ENCODE measurements around the gene CLCN2. TPM values are rescaled to one million over a fixed set of nuclear protein-coding genes. Genes with fewer than 3 reads are reported as not detected.

Gene CLCN2
- total RNA-seq, 1 donor from 2014 or later, result 6.6 TPM

DNA sequence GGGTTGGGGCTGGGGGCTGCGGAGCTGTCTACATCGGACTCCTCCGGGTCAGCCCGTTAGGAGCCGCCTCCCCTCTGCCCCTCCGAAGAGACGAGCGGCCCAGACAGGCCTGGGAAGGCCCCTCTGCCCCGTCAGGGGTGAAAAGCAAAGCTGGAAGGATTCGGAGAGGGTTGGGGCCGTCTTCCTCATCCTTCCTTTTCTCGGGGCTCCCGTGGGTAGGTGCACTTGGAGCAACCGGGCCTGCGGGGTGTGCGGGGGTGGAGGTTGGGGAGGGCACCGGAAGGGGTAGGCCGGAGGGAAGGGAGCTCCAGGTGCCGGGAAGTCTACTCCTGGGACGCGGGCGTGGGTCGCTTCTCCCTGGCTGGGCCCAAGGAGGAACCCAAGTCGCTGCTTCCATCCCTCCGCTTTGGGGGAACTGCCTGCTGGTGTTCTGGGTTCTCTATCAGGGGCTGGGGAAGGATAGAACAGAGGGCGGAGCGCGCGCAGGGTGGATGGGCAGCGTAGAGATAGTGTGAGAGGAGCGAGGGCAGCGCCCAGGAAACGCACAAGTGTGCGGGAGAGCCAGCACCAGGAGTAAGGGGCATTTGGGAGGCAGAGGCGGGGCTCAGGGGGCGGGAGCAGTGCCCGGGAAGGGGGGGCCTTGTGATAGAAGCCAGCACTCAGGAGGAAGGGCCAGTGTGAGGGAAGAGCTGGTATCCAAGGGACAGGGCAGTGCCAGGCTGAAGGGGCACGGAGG lies 695 bp upstream of the CLCN2 start:
- Mint-ChIP-seq H3K4me3 (peak overlapping the region; percentile 99), H3K4me1 (ENCODE audit: low read depth) (peaks cover 18% of the 10 kb centered on the region), H3K9me3 (no peaks in the 10 kb centered on the region), H3K36me3 (ENCODE audit: low read depth) (peaks cover 24% of the 10 kb centered on the region), H3K27ac (peak overlapping the region; percentile 99), H3K27me3 (ENCODE audit: insufficient read depth) (peaks cover 10% of the 10 kb centered on the region)
- DNase-seq (ENCODE audit: low spot score), result peak; percentile 20
- intact Hi-C loops (cut with micrococcal nuclease), result loop anchor here (1.0 to 5.0 kb wide), 8 partner anchors 183 to 921 kb away; partner anchors contain the start of genes ABCC5, AP2M1, KLHL24 and MAGEF1

DNA sequence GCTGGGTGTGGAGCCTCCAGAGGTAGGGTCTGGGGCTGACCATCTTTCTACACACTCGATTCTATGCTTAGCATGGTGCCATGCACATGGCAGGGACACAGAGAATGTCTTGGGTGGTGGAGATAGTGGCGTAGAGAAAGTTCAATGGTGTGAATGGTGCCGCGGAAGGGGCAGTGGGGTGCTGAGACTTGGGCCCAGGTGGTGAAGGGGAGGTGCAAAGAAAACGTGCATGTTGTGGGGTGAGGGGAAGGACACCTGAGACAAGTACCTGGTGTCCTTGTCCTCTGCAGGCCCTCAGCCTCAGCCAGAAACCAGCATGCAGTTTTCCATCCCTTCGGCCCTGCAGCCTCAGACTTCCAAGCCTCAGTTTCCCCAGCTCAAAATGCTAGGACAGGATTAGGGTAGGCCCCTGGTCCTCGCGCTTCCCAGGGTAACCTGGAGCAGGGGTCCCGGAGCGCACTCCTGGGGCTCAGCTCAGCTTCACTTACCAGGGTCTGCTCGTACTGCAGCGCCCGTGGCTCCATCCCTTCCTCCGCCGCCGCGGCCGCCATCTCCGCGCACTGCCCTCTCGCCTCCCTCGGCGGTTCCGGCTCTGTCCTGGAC lies 375 bp downstream of the CLCN2 start:
- H3K27ac Mint-ChIP-seq, result peak overlapping the region; percentile 75
- intact Hi-C loops (cut with micrococcal nuclease), result loop anchor here (5.0 kb wide), 2 partner anchors 351 to 724 kb away; partner anchors contain the start of genes KLHL24 and MAGEF1

DNA sequence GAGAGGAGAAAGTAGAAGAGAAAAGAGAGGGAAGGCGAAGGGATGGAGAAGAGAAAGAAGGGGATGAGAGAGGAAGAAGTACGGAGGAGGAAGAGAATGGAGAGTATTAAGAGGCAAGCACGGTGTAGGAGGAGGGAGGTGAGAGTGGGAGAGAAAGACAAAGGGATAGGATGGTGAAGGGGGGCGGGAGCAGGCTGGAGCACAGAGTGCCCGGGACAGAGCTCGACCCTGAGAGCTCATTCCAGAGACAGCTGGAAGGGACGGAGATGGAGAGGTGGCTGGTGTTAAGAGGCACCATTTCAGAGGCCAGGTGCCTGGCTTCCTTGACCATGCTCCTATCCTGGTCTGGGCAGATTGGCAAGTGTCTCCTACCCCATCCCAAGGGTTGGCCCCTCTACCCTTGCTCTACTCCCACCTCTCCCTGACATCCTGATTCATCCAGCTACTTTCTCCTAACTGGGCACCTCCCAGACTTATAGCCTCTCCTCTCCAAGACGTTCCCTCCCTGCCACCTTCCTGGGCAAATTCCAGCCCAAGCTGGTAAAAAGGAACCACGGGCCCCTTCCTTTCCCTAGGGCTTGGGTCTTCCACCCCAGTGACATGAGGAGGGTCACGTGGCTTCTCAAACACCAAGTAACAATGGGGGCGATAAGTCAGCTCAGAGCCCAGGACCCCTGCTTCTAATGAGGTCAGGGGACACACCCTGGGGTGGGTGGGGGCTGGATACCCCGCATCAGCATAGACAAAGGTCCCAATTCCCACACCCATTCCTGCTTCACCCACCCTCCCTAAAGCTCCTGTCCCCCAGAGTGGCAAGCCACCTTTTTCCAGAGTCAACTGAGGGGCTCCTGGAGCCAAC lies 1.1 kb downstream of the CLCN2 start:
- H3K9me3 Mint-ChIP-seq, result no peaks in the 10 kb centered on the region
- DNase-seq (ENCODE audit: low spot score), result no peak
- H3K36me3 Mint-ChIP-seq (ENCODE audit: low read depth), result peaks cover 15% of the 10 kb centered on the region
- peak overlapping the region; percentile 58 for H3K27ac Mint-ChIP-seq
- peak overlapping the region; percentile 86 for H3K4me3 Mint-ChIP-seq
- peaks cover 16% of the 10 kb centered on the region for H3K4me1 Mint-ChIP-seq (ENCODE audit: low read depth)
- peaks cover 10% of the 10 kb centered on the region for H3K27me3 Mint-ChIP-seq (ENCODE audit: insufficient read depth)
- intact Hi-C loops (cut with micrococcal nuclease), result loop anchor here (5.0 kb wide), 2 partner anchors 352 to 723 kb away; partner anchors contain the start of genes KLHL24 and MAGEF1

More for the DNA sequence above, 375 bp downstream of the CLCN2 start:
- Mint-ChIP-seq H3K4me3 (peak overlapping the region; percentile 86), H3K4me1 (ENCODE audit: low read depth) (peaks cover 18% of the 10 kb centered on the region), H3K9me3 (no peaks in the 10 kb centered on the region), H3K27me3 (ENCODE audit: insufficient read depth) (peaks cover 10% of the 10 kb centered on the region), H3K36me3 (ENCODE audit: low read depth) (peaks cover 17% of the 10 kb centered on the region)
- no peak for DNase-seq (ENCODE audit: low spot score)

- Mint-ChIP-seq H3K36me3 (ENCODE audit: low read depth) (peaks cover 9% of the 10 kb centered on the region), H3K27ac (no peak overlapping the region), H3K27me3 (ENCODE audit: insufficient read depth) (peaks cover 10% of the 10 kb centered on the region), H3K4me3 (peak overlapping the region; percentile 86), H3K9me3 (no peaks in the 10 kb centered on the region), H3K4me1 (ENCODE audit: low read depth) (peaks cover 9% of the 10 kb centered on the region)
- intact Hi-C loops (cut with micrococcal nuclease), result loop anchor here (5.0 kb wide), 2 partner anchors 353 to 722 kb away; partner anchors contain the start of genes KLHL24 and MAGEF1
- no peak for DNase-seq (ENCODE audit: low spot score)
Observed at GRCh38 chr3:184359610-184360009, 1.8 kb downstream of the CLCN2 start.

DNA sequence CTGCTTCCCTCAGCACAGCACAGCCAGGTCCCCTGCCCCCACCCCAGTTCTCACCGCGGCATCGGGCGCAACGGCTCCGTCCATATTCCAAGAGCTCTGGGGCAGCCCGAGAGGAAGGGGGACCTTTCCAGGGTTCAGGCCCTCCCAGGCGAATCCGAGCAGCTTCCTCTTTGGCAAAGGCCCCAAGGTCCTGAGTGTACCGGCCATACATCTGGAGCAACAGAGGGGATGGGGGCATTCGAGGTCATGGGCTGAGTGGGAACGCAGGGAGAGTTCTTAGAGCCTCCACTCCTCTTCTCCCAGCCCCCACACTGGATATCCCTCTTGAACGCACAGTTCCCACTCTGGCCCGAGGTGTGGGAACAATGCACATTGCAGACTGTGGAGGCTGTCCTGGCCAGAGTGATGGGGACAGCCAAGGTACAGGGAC lies 2.5 kb downstream of the CLCN2 start:
- H3K36me3 Mint-ChIP-seq (ENCODE audit: low read depth), result peaks cover 5% of the 10 kb centered on the region
- H3K9me3 Mint-ChIP-seq, result no peaks in the 10 kb centered on the region
- peaks cover 4% of the 10 kb centered on the region for H3K4me1 Mint-ChIP-seq (ENCODE audit: low read depth)
- DNase-seq (ENCODE audit: low spot score), result no peak
- peak overlapping the region; percentile 37 for H3K4me3 Mint-ChIP-seq
- intact Hi-C loops (cut with micrococcal nuclease), result no loop called here
- H3K27me3 Mint-ChIP-seq (ENCODE audit: insufficient read depth), result peaks cover 10% of the 10 kb centered on the region
- H3K27ac Mint-ChIP-seq, result no peak overlapping the region

DNA sequence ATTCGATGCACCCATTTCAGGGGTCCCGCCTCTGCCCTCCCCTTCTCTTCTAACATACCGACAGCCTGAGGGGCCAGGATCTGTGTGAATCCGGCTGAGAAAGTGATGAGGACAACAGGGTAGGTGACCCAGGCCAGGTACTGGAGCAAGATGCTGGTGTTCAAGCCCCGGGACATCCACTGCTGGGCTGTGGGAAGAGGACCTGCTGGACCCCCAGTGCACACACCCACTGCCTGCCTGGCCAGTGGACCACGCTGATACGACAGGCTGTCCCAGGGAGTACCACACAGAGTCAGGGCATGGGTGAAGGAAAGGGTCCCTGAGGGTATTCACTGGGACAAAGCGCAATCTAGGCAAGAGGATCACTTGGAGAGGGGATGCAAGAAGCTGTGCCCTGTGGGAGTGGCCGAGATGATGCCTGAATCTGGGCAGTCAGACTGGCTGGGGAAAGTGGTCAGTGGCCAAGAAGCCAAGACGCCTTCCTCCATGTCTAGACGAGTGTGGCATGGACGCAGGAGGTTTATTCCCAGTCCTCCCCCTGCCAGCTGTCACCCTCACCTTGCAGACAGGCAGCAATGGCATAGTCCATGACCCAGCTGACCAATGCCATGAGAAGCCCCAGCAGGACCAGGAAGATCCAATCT lies 3.2 kb downstream of the CLCN2 start:
- H3K27ac Mint-ChIP-seq, result no peak overlapping the region
- no peaks in the 10 kb centered on the region for H3K9me3 Mint-ChIP-seq
- H3K27me3 Mint-ChIP-seq (ENCODE audit: insufficient read depth), result peaks cover 10% of the 10 kb centered on the region
- intact Hi-C loops (cut with micrococcal nuclease), result no loop called here
- peaks cover under 1% of the 10 kb centered on the region for H3K36me3 Mint-ChIP-seq (ENCODE audit: low read depth)
- H3K4me3 Mint-ChIP-seq, result peak overlapping the region; percentile 30
- no peak for DNase-seq (ENCODE audit: low spot score)
- peaks cover 4% of the 10 kb centered on the region for H3K4me1 Mint-ChIP-seq (ENCODE audit: low read depth)

DNA sequence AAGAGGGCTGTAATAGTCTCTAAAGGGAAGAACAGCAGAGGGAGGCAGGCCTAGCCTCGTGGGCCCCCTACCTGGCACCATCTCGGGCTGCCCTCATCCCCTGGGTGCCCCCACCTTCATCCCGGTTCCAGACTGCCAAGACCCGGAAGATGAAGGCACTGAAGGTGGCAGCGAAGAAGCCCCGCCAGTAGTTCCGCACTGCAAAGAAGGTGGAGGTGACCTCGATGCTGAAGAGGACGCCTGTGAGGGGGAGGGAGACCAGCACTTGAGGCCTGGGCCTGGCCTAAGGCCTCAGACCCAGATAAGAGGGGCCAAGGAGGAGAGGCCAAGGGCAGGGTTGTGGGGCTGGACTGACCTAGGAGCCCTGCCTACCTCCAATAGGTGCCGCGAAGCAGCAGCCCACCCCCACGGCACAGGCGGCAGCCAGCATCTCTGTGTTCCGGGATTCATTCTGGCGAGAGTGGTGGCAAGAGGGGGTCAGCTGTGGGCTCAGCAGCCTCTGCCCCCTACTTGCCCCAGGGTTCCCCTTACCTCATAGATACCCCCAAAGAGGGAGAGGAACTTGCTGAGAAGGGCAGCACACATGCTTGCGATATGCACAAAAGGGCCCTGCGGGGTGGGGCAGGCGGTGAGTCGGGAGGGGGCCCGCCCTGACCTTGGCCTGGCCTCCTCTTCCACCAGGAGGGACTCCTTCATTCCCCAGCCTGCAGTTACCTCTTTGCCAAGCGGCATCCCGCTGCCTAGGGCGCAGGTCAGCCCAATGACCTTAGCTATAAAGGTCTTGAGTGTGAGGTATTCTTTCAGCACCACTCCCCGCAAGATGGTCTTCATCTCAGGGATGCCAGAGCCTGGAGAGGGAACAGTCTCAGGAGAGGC lies 3.9 kb downstream of the CLCN2 start:
- intact Hi-C loops (cut with micrococcal nuclease), result no loop called here
- Mint-ChIP-seq H3K4me3 (no peak overlapping the region), H3K36me3 (ENCODE audit: low read depth) (no peaks in the 10 kb centered on the region)

DNA sequence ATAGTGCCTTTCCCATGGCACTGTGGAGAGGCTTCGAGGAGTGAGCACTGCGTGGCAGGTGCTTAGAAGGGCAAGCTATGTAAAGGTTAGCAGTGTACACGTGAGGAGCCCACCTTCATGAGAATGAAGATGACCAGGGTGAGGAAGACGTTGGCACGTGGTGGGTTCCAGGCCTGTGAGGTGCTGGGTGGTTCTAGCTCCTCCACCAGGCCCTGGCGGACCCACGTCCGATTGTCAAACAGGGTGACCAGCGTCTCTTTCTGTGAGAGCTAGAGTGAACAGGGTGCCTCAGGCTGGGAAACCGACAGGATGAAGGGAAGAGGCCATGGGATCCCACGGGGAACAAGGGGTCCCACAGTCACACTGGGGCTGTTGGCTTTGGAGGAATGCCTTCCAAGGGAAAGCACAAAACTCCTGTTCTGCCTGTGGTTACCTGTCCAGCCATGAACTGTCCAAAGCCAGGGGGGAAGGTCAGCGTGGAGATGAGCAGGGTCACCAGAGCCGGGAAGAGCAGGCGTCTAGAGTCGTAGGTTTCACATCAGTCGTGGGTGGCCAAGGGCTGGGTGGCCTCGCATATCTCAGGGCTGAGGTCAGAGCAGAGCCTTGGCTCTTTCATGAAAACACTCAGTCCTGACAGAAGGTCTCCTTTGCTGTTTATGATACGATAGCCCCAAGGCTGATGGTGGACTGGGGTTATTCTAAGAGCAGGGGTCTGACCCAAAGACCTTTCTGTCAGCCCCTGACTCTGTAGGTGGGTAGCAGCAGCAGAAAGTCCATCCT lies 6.0 kb downstream of the CLCN2 start:
- no peaks in the 10 kb centered on the region for H3K9me3 Mint-ChIP-seq
- H3K4me3 Mint-ChIP-seq, result no peak overlapping the region
- no peaks in the 10 kb centered on the region for H3K4me1 Mint-ChIP-seq (ENCODE audit: low read depth)
- peaks cover 6% of the 10 kb centered on the region for H3K27me3 Mint-ChIP-seq (ENCODE audit: insufficient read depth)
- intact Hi-C loops (cut with micrococcal nuclease), result no loop called here
- no peaks in the 10 kb centered on the region for H3K36me3 Mint-ChIP-seq (ENCODE audit: low read depth)
- no peak for DNase-seq (ENCODE audit: low spot score)
- peak overlapping the region; percentile 29 for H3K27ac Mint-ChIP-seq

More for the DNA sequence above, 3.9 kb downstream of the CLCN2 start:
- Mint-ChIP-seq H3K9me3 (no peaks in the 10 kb centered on the region), H3K27me3 (ENCODE audit: insufficient read depth) (peaks cover 10% of the 10 kb centered on the region), H3K27ac (no peak overlapping the region), H3K4me1 (ENCODE audit: low read depth) (peaks cover 4% of the 10 kb centered on the region)
- DNase-seq (ENCODE audit: low spot score), result no peak

DNA sequence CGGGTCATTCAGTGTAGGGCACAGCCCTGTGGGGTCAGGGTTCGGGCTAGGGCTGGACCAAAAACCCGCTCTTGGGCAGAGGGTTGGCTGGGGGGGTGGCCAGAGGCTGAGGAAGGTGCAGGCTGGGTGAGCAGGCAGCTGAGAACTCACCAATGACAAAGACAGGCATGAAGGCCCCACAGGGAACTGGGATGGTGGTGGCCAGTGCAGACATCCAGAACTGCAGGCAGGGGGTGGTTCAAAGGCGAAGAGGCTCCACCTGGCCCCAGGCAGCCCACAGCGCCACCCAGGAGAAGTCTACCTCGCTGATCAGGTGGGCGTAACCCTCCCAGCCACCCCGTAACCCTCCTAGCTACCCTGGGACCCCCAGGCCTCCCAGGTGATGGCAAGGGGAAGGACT lies 6.7 kb downstream of the CLCN2 start:
- Mint-ChIP-seq H3K27ac (no peak overlapping the region), H3K4me1 (ENCODE audit: low read depth) (no peaks in the 10 kb centered on the region), H3K36me3 (ENCODE audit: low read depth) (no peaks in the 10 kb centered on the region), H3K9me3 (no peaks in the 10 kb centered on the region), H3K27me3 (ENCODE audit: insufficient read depth) (no peaks in the 10 kb centered on the region), H3K4me3 (no peak overlapping the region)
- intact Hi-C loops (cut with micrococcal nuclease), result loop anchor here (1.0 kb wide), 1 partner anchor 9 kb away; no protein-coding TSS in a partner anchor
- DNase-seq (ENCODE audit: low spot score), result no peak

- intact Hi-C loops (cut with micrococcal nuclease), result loop anchor here (1.0 kb wide), 1 partner anchor 9 kb away; no protein-coding TSS in a partner anchor
- H3K27me3 Mint-ChIP-seq (ENCODE audit: insufficient read depth), result no peaks in the 10 kb centered on the region
- peak; percentile 22 for DNase-seq (ENCODE audit: low spot score)
- H3K4me3 Mint-ChIP-seq, result no peak overlapping the region
- no peak overlapping the region for H3K27ac Mint-ChIP-seq
- H3K4me1 Mint-ChIP-seq (ENCODE audit: low read depth), result no peaks in the 10 kb centered on the region
- H3K9me3 Mint-ChIP-seq, result no peaks in the 10 kb centered on the region
- no peaks in the 10 kb centered on the region for H3K36me3 Mint-ChIP-seq (ENCODE audit: low read depth)
Observed at GRCh38 chr3:184354121-184354728, 7.2 kb downstream of the CLCN2 start.

GRCh38 chr3:184353546-184353941 lies 7.9 kb downstream of the CLCN2 start:
- H3K36me3 Mint-ChIP-seq (ENCODE audit: low read depth), result no peaks in the 10 kb centered on the region
- H3K27me3 Mint-ChIP-seq (ENCODE audit: insufficient read depth), result no peaks in the 10 kb centered on the region
- intact Hi-C loops (cut with micrococcal nuclease), result no loop called here
- no peak overlapping the region for H3K27ac Mint-ChIP-seq
- H3K4me3 Mint-ChIP-seq, result no peak overlapping the region
- no peaks in the 10 kb centered on the region for H3K4me1 Mint-ChIP-seq (ENCODE audit: low read depth)
- H3K9me3 Mint-ChIP-seq, result no peaks in the 10 kb centered on the region
- no peak for DNase-seq (ENCODE audit: low spot score)

All from activated T-helper 1 cell treated with anti-CD3 and anti-CD28 coated beads, Interleukin-12 subunit alpha, Interleukin-12 subunit beta, Interleukin-2, Interleukin-4 antibody, amounts not matched to agents 30 ng/mL and 10 ng/mL and 1 ng/mL, durations not matched to agents 14 hours and 24 hours and 36 hours (primary cell).